Stimulated activated naive B cell treated with anti-CD40 and anti-IgM and Interleukin-4, amounts not matched to agents 10 μg/mL and 1 μg/mL and 100 μg/mL, for 72 hours (primary cell): ENCODE data around the gene RANBP1.

ENCODE experiments used
- ATAC-seq, 2 donors: fragments of 150-1000 bp; cut with Tn5 transposase; replicated peaks; 2 replicates each; pipeline ENCODE4 v1.10.0; 2021; ENCODE audit warnings: moderate library complexity in 1 of 2
- DNase-seq: peaks from one replicate; pipeline ENCODE4 v3.0.0; 2021
- H3K27ac Mint-ChIP-seq: one replicate; pipeline ENCODE4 v1.8.0; 2022; ENCODE audit warnings: mild to moderate bottlenecking, mixed read lengths
- H3K27me3 Mint-ChIP-seq, 2 donors: one replicate each; pipeline ENCODE4 v1.8.0; 2022; ENCODE audit warnings: mixed read lengths in 2 of 2
- H3K36me3 Mint-ChIP-seq, 2 donors: one replicate each; pipeline ENCODE4 v1.8.0; 2022; ENCODE audit warnings: mixed read lengths in 2 of 2, mild to moderate bottlenecking in 1 of 2
- H3K4me1 Mint-ChIP-seq, 2 donors: one replicate each; pipeline ENCODE4 v1.8.0; 2022; ENCODE audit warnings: mixed read lengths in 2 of 2, mild to moderate bottlenecking in 1 of 2
- H3K4me3 Mint-ChIP-seq, 2 donors: one replicate each; pipeline ENCODE4 v1.8.0; 2022; ENCODE audit warnings: mild to moderate bottlenecking in 2 of 2, mixed read lengths in 2 of 2, moderate library complexity in 1 of 2
- H3K9me3 Mint-ChIP-seq, 2 donors: one replicate each; pipeline ENCODE4 v1.8.0; 2022; ENCODE audit warnings: mixed read lengths in 2 of 2, mild to moderate bottlenecking in 1 of 2

The RANBP1 gene

DNA sequence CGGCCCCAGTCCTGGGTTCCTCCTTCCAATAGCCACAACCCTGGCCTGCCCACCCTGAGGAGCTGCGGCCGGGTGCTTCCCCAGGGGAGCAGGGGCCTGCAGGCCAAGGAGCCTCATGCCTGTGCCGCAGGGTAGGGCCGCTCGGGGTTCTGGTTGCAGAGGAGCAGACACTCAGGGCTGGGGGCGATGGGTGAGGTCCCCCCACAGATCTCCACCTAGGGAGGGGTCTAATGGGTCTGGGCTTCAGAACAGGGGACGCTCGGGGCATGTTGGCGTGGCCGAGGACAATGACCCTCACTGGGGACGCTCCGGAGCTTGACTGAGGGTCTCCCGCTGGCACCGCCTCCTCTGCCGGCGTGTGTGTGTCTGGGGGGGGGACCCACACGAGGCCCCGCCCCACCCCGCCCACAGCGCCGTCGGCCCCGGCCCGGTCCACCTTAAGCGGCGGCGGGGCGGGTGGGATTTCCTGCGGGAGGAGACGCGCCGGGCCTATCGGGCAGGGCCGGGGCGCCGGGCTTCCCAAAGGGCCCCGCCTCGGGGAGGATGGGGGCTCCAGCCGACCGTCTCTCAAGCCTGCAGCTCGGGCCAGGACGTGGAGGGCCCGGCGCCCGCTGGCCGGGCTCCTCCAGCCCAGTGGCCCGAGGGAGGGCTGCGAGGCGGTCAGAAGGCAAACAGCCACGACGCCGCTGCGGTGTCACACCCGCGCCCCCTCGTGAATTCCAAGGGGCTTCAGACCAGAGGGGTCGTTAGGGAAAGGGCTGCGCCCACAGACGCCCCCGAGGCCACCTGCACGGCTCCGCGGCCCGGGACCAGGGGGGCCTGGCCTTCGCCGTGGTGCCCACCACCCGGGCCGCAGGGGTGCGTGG, 15.1 kb downstream of the RANBP1 start:
- ATAC-seq, result peak; percentile 74 to 83
- H3K4me3 Mint-ChIP-seq, result peak overlapping the region; percentile 73 to 76
- H3K27me3 Mint-ChIP-seq, result no peaks in the 10 kb centered on the region
- DNase-seq, result peak; percentile 62
- H3K36me3 Mint-ChIP-seq, result peaks cover 7 to 9% of the 10 kb centered on the region in 2 donors
- H3K4me1 Mint-ChIP-seq, result peaks cover 17 to 43% of the 10 kb centered on the region in 2 donors
- no peak overlapping the region for H3K27ac Mint-ChIP-seq
- no peaks in the 10 kb centered on the region for H3K9me3 Mint-ChIP-seq

DNA sequence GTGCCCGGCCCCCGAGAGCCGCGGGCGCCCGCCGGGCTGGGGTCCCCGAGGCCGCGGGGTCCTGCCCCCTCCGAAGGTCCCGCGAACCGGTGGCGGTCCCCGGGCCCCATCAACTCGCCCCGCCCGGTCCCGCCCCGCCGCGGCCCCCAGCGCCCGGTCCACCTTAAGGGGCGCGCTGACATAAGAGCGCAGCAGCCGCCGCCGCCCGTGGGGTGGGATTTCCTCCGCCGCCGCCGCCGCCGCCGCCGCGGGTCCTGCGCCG, 15.6 kb downstream of the RANBP1 start, which contains the start of gene ZDHHC8:
TSS of gene ZDHHC8 (plus strand) at position 208 of the 262 bp plus-strand sequence. CDS start 144 bp downstream, outside the sequence.
- no peaks in the 10 kb centered on the region for H3K27me3 Mint-ChIP-seq

DNA sequence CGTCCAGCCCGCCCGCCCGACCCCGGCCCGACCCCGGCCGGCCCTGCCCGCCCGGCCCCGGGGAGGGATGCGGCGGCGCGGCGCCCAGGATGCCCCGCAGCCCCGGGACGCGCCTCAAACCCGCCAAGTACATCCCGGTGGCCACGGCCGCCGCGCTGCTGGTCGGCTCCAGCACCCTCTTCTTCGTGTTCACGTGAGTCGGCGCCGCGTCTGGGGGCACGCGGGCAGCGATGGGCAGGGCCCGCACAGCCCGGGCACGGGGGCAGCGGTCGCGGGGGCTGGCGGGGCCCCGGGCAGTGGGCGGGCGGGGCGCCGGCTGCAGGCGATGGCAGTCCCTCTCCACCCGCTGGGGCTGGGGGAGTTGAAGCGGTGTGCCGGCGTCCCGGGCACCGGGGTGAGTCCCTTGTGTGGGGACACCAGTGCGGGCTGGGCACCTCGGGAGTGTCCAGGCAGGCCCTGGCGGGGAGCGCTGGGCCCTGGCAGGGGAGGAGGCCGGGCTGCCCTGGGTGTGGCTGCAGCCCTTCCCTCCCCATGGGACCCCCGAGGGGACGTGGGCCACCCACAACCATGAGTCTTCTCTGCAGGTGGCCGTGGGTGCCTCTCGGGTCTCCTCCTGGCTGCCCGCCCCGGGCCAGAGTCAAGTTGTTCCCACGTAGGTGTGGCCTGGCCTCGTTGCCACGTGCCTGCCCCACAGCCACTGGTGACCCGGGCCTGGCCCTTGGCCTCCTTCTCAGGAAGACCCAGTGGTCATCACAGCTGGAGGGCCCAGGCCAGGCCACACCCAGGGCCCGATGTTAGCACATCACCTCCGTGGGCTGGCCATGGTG, 16.2 kb downstream of the RANBP1 start:
- Mint-ChIP-seq H3K9me3 (no peaks in the 10 kb centered on the region), H3K27ac (peak overlapping the region; percentile 79), H3K27me3 (no peaks in the 10 kb centered on the region), H3K4me3 (peak overlapping the region; percentile 80 to 86), H3K36me3 (peaks cover 3 to 8% of the 10 kb centered on the region in 2 donors), H3K4me1 (peaks cover 23 to 54% of the 10 kb centered on the region in 2 donors)
- ATAC-seq (peak; percentile 9 to 10), DNase-seq (no peak)

More for the DNA sequence above, 15.6 kb downstream of the RANBP1 start, which contains the start of gene ZDHHC8:
- ATAC-seq (peak; percentile 69 to 74), DNase-seq (no peak)
- peak within 1 kb of the TSS; percentile 80 to 86 for H3K4me3 Mint-ChIP-seq
- H3K36me3 Mint-ChIP-seq, result peaks cover 3 to 8% of the 10 kb centered on the region in 2 donors
- peak within 1 kb of the TSS; percentile 79 for H3K27ac Mint-ChIP-seq
- H3K4me1 Mint-ChIP-seq, result peaks cover 23 to 48% of the 10 kb centered on the region in 2 donors
- H3K9me3 Mint-ChIP-seq, result no peaks in the 10 kb centered on the region

DNA sequence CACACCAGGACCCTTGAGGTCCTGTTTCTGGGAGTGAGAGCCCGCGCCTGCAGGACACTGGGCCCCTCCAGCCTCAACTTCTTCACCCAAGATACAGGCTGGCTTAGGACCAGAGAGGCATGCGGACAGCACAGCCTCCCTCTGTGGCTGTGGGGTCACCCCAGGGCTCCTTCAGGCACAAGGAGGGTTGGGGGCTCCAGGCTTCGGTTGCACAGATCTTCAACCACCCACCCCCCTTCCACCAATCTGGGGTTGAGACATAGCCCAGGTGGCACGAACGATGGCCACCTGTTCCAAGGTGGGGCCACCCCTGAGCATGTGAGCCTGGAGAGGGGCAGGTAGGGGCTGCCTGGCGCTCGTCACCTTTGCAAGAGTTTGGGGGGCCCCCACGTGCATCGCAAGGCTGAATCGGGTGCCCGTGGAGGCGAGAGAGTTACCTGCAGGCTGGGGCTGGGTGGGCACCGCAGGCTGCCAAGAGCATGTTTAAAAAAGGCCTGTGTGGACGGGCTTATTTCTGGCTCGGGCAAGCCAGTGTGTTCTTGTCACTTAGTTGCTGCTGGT, 16.9 kb downstream of the RANBP1 start:
- Mint-ChIP-seq H3K27ac (peak overlapping the region; percentile 79), H3K4me1 (peaks cover 26 to 61% of the 10 kb centered on the region in 2 donors), H3K36me3 (peaks cover 3 to 4% of the 10 kb centered on the region in 2 donors), H3K4me3 (peak overlapping the region; percentile 80 to 86), H3K9me3 (no peaks in the 10 kb centered on the region), H3K27me3 (no peaks in the 10 kb centered on the region)
- ATAC-seq (no peak), DNase-seq (no peak)

DNA sequence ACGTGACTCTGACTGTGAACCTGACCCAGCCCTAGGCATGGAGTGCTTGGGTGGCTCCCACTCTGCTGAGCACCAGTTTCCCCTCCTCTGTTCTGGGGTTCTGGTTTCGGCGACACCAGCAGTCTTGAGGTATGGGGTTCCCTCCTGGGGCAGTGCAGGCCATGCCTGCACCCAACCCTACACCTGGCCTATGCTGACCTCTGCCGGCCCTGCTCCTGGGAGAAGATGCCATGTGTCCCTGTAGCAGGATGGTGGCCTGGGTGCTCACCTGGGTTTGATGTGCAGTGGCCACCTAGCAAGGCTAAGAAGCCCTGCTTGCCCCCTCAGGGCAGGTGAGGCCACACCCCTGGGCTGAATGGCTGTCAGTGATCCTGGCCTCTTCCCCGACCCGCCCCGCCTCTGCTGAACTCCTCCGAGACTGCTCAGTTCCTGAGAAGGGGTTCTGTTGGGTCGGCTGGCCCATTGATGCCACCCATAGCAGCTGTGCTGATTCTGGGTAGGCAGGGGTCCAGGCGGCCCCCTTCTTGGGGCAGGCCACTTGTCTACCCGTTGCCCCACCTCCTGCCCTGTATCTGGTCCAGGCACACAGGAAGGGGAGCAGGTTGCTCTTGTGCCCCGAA, 18.1 kb downstream of the RANBP1 start:
- peak overlapping the region; percentile 42 for H3K27ac Mint-ChIP-seq
- DNase-seq (no peak), ATAC-seq (no peak)
- peak overlapping the region; percentile 36 to 46 for H3K4me3 Mint-ChIP-seq
- H3K9me3 Mint-ChIP-seq, result no peaks in the 10 kb centered on the region
- H3K36me3 Mint-ChIP-seq, result peaks cover 0 to 4% of the 10 kb centered on the region in 2 donors
- peaks cover 33 to 69% of the 10 kb centered on the region in 2 donors for H3K4me1 Mint-ChIP-seq
- H3K27me3 Mint-ChIP-seq, result no peaks in the 10 kb centered on the region

DNA sequence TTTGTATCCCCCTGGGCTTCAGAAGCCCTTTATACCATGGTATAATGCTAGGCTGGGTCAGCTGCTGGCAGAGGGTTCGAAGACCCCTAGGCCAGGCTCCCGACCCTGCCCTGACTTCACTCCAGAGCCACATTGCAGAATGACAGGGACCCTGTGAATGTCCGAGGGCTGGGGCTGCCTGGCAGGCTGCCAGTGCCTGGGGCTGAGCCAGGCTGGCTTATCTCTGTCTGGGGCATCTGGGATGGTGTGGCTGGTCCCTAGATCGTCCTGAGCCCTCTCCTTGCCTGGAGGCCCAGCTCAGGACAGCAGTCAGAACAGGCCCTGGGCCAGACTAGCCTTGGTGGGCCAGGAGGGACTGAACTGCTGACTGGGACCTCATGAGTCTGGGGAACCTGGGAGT, 19.4 kb downstream of the RANBP1 start:
- Mint-ChIP-seq H3K4me3 (no peak overlapping the region), H3K27me3 (no peaks in the 10 kb centered on the region), H3K36me3 (peaks cover 3 to 12% of the 10 kb centered on the region in 2 donors), H3K27ac (no peak overlapping the region), H3K4me1 (peaks cover 32 to 69% of the 10 kb centered on the region in 2 donors), H3K9me3 (no peaks in the 10 kb centered on the region)
- ATAC-seq (no peak), DNase-seq (no peak)

DNA sequence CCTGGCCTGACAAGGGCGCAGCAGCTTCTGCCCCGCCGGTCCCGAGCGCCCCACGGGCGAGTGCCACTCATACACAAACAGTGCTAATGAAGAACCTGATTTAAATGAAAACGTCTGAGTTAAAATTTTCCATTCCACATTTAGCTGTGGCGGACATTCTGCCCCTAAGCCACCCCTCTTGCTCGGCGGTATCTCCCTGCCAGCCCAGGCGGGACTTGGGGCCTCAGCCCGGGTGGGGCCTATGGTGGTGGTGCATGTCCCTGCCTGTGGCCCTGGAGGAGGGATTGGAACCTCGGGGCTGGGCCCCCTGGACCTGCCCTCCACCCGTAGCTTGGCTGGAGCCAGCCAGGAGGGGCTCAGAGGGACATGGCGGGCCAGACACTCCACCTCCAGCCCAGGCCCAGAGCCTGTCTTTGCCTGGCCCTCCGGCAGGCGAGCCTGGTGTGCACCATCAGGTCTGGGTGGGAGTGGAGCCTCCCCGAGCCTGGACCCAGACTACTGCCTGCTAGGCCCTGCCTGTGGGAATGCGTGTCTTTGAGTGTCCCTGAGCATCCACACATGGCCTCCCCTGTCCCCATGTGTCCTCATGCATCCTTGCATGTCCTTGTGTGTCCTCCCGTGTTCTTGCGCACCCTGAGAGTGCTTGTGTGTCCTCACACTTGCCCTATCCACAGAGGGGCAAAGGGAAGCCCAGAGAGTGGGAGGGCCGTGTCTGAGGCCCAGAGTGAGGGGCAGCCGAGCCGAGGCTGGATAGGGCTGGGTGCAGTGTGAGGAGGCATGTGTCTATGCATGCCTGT, 20.1 kb downstream of the RANBP1 start:
- Mint-ChIP-seq H3K4me1 (peaks cover 31 to 62% of the 10 kb centered on the region in 2 donors), H3K36me3 (peaks cover 6 to 12% of the 10 kb centered on the region in 2 donors), H3K9me3 (no peaks in the 10 kb centered on the region), H3K27ac (peak overlapping the region; percentile 47), H3K4me3 (peak overlapping the region in 1 of 2 donors; percentile 17), H3K27me3 (no peaks in the 10 kb centered on the region)
- no peak for DNase-seq
- no peak for ATAC-seq

DNA sequence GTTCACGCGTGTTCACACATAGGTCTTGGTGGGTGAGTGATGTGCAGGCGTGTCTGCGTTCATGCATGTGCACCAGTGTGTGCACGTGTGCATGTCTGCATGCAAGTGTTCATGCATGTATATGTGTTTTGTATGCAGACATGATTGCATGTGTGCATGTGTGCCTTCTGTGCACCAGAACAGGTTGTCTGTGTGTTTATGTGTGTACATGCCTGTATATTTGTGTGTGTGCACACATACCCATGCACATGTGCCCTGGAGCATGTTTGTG, 20.6 kb downstream of the RANBP1 start:
- H3K27ac Mint-ChIP-seq, result no peak overlapping the region
- no peak for DNase-seq
- H3K27me3 Mint-ChIP-seq, result no peaks in the 10 kb centered on the region
- H3K4me3 Mint-ChIP-seq, result no peak overlapping the region
- H3K36me3 Mint-ChIP-seq, result peaks cover 6 to 12% of the 10 kb centered on the region in 2 donors
- no peak for ATAC-seq
- no peaks in the 10 kb centered on the region for H3K9me3 Mint-ChIP-seq
- H3K4me1 Mint-ChIP-seq, result peaks cover 31 to 62% of the 10 kb centered on the region in 2 donors

DNA sequence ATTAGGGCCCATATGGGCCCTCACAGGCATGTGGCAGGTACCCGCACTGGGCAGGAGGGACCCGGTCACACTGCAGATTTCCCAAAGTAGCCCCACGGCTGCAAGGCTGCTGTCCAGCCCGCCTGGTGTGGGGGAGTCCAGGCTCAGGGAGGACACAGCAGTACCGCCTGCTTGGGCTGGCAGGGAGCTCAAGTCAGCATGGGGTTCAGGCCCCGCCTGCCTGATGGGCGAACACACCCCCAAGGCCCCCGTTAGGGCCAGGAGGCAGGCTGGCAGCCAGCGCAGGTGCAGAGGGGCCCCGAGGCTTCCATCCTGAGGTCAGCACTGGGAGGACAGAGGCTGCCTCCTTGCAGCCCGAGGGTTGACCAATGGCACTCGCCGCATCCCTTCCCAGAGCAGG, 21.2 kb downstream of the RANBP1 start:
- DNase-seq (no peak), ATAC-seq (no peak)
- no peaks in the 10 kb centered on the region for H3K27me3 Mint-ChIP-seq
- H3K27ac Mint-ChIP-seq, result peak overlapping the region; percentile 68
- no peak overlapping the region for H3K4me3 Mint-ChIP-seq
- peaks cover 6 to 12% of the 10 kb centered on the region in 2 donors for H3K36me3 Mint-ChIP-seq
- H3K4me1 Mint-ChIP-seq, result peaks cover 31 to 62% of the 10 kb centered on the region in 2 donors
- no peaks in the 10 kb centered on the region for H3K9me3 Mint-ChIP-seq

DNA sequence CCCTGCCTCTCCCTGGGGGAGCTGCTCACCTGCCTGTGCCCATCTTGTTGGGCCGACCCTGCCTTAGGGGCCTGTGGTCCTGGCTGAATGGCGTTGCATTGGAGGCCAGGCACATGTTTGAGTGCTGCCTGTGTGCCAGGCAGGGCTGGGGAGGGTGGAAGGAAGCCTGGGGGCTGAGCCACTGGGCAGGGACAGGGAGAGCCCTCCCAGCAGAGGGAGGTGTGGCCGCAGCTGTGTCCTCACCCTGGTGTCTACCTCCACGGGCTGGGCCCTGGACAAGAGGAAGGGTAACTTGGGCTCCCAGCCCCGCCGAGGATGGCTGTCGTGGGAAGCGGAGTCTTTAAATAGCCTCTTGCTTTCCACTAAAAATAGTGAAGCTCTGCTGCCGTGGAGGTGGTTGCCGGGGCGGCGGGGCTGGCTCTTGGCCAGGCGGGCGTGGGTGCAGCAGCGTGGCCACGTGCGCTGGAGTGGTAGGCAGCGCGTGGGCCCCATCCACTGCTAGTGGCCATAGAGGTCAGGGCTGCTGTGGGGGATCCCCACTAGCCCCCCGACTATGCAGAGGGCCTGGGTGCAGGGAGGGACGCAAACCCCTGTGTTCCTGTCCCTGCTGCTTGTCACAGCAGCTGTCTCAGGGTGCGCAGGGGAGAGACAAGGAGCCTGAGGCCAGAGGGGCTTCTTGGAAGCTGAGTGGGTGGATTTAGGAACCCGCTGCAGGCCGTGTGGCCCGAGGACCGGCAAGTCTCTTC, 21.9 kb downstream of the RANBP1 start:
- DNase-seq (no peak), ATAC-seq (peak in 1 of 2 donors; percentile 11)
- no peaks in the 10 kb centered on the region for H3K9me3 Mint-ChIP-seq
- no peaks in the 10 kb centered on the region for H3K27me3 Mint-ChIP-seq
- H3K4me1 Mint-ChIP-seq, result peaks cover 31 to 57% of the 10 kb centered on the region in 2 donors
- H3K36me3 Mint-ChIP-seq, result peaks cover 6 to 12% of the 10 kb centered on the region in 2 donors
- peak overlapping the region in 1 of 2 donors; percentile 9 for H3K4me3 Mint-ChIP-seq
- peak overlapping the region; percentile 68 for H3K27ac Mint-ChIP-seq

DNA sequence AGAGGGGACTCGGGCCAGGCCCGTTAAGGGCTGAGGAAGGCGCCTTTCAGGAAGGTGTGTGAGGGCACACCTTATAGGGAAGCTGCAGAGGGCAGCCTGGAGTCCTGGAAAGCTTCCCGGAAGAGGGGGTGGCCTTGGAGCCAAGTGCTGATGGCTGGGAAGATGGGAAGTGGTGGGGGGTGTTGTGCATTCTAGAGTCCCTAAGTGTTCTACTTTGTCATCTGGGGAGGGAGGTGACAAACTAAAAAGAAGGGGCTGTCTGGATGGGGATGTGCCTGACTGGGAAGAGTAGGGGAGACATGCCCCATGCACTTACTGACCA, 22.5 kb downstream of the RANBP1 start:
- H3K36me3 Mint-ChIP-seq, result peaks cover 6 to 16% of the 10 kb centered on the region in 2 donors
- H3K4me1 Mint-ChIP-seq, result peaks cover 29 to 52% of the 10 kb centered on the region in 2 donors
- no peaks in the 10 kb centered on the region for H3K27me3 Mint-ChIP-seq
- H3K27ac Mint-ChIP-seq, result no peak overlapping the region
- no peak overlapping the region for H3K4me3 Mint-ChIP-seq
- DNase-seq, result no peak
- no peaks in the 10 kb centered on the region for H3K9me3 Mint-ChIP-seq
- no peak for ATAC-seq

DNA sequence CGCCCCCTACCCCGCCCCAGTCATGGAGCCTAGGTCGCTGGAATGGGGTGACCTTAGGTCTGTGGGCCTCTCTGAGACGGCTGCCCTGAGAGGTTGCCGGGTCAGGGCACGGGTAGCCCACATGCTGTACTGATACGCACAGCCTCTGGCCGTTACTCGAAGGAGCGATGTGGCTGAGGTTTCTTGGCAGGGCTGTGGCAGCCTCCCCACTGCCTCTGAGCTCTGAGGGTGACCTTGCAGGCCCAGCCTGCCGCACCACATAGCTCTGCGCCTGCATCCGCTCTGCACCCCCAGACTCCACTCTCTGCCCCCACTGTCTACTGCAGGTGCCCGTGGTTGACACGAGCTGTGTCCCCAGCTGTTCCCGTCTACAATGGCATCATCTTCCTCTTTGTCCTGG, 23.0 kb downstream of the RANBP1 start:
- Mint-ChIP-seq H3K9me3 (no peaks in the 10 kb centered on the region), H3K36me3 (peaks cover 7 to 21% of the 10 kb centered on the region in 2 donors), H3K4me3 (no peak overlapping the region), H3K27me3 (no peaks in the 10 kb centered on the region), H3K27ac (no peak overlapping the region), H3K4me1 (peaks cover 27 to 47% of the 10 kb centered on the region in 2 donors)
- no peak for ATAC-seq
- no peak for DNase-seq
